WERI-Rb-1 (cell line): ENCODE results near the gene TNIK.

ENCODE experiments used
- DNase-seq: peaks from one replicate; pipeline ENCODE4 v3.0.0-alpha.2; 2020
- H3K27ac ChIP-seq: fragments of 250-450 bp; sonication (Bioruptor Pico); 2 replicates; pipeline ENCODE4 v1.5.1; 2020; ENCODE audit warnings: mild to moderate bottlenecking, moderate library complexity
- H3K27me3 ChIP-seq: fragments of 250-450 bp; sonication (Bioruptor Pico); 2 replicates; pipeline ENCODE4 v1.5.1; 2021; ENCODE audit warnings: mild to moderate bottlenecking, low read depth, moderate library complexity; ENCODE audit not compliant: insufficient read depth, severe bottlenecking
- H3K36me3 ChIP-seq: fragments of 250-450 bp; sonication (Bioruptor Pico); 2 replicates; pipeline ENCODE4 v1.5.1; 2020; ENCODE audit warnings: mild to moderate bottlenecking, moderate library complexity
- H3K4me3 ChIP-seq: 2 replicates; pipeline ENCODE4 v1.5.1; 2011; ENCODE audit warnings: low read depth, mild to moderate bottlenecking, control low read depth, low read length
- H3K9me3 ChIP-seq: fragments of 250-450 bp; sonication (Bioruptor Pico); 2 replicates; pipeline ENCODE4 v1.5.1; 2021; ENCODE audit warnings: mild to moderate bottlenecking, moderate library complexity; ENCODE audit not compliant: severe bottlenecking
- CTCF ChIP-seq: IDR thresholded peaks from 2 replicates; pipeline ENCODE4 v1.5.1; 2011; ENCODE audit warnings: low read depth, mild to moderate bottlenecking, control low read depth, inconsistent platforms, low read length

The TNIK gene

DNA sequence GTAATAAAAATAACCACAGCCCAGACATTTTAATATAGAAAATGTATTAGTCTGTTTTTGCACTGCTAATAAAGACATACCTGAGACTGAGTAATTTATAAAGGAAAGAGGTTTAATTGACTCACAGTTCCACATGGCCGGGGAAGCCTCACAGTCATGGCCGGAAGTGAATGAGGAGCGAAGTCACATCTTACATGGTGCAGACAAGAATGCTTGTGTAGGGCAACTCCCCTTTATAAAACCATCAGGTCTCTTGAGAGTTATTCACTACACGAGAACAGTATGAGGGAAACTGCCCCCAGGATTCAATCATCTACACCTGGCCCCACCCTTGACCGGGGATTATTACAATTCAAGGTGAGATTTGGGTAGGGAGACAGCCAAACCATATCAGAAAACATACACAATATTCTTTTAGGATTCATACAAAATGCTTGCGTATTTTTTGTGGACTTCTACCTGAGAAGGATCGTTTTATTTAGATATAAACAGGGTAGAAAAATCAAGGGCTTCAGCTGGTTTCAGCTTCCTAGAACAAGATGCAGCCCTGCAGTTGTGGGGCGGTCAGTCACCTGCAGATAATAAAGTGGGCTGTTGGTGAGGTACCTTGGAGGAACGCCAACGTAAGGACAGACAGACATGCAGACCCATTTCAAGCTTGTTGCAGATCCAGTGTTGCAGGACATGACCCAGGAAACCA is 101.9 kb downstream of the TNIK start:
- TF ChIP-seq CTCF = no peak
- Histone ChIP-seq H3K9me3 (no peaks in the 10 kb centered on the region), H3K27ac (no peak overlapping the region), H3K4me3 (no peak overlapping the region), H3K36me3 (no peaks in the 10 kb centered on the region), H3K27me3 (no peaks in the 10 kb centered on the region)
- no peak for DNase-seq

DNA sequence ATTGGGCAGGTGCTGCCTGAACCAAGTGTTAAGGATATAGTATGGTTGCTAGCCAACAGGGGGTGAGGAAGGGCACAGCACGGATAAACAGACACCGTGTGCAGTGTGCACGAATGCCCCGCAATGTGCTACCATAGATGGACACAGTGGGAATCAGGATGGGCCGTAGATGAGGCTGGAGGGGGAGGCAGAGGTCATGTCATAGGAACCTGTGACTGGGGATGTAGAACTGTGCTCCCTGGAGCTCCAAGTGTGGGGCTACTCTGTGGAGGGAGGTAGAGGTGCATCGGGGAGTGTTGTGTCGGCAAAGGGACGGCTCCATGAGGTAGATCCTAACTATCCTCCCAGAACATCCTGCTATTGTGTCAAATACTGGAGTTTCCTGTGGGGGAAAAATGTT is 102.5 kb downstream of the TNIK start:
- Histone ChIP-seq H3K4me3 (no peak overlapping the region), H3K27me3 (no peaks in the 10 kb centered on the region), H3K36me3 (no peaks in the 10 kb centered on the region), H3K27ac (no peak overlapping the region), H3K9me3 (no peaks in the 10 kb centered on the region)
- DNase-seq = no peak
- TF ChIP-seq CTCF = no peak

- Histone ChIP-seq H3K27me3 (no peaks in the 10 kb centered on the region), H3K27ac (no peak overlapping the region), H3K4me3 (no peak overlapping the region), H3K9me3 (no peaks in the 10 kb centered on the region), H3K36me3 (no peaks in the 10 kb centered on the region)
- no peak for TF ChIP-seq CTCF
- no peak for DNase-seq
These were observed 104.0 kb downstream of the TNIK start for GRCh38 chr3:171356251-171356650.

DNA sequence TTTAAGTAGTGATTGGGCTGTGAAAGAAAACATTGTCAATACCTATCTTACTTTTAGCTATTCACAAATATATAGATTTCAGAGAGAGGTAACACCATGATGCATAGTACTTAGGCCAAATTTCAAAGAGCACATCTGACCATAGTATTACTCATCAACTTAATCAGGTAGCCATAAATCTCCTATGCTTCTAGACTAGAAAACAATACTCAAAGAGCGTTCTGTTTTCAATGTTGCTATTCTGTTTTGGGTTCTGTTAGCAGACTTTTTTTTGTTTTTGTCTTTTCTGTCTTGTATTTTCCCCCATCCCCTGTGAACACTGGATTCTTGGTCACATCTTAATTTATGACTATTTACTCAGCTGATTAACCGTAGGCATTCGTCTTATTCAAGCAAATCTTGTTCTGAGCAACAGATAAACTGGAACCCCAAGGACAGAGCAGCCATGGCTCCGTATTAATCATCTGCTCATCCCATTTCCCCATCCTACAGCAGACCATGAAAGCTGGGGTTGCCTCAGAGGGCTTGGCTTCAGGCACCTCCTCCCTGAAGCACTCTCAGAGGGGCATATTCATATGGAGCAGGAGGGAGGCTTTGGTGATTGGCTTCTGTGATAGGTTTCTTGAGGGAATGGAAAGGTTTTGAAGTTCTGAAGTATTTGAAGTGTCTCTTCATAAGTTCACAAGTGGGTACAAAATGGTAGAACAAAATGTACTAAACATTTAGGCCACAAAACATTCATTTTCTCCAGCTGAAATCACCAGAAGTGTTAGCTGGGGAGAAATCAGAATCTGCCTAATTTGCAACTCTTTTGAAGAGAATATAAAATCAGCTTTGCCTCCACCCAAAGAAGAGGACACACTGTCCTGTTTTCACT is 105.3 kb downstream of the TNIK start:
- no peaks in the 10 kb centered on the region for H3K9me3 ChIP-seq
- TF ChIP-seq CTCF = no peak
- no peak overlapping the region for H3K4me3 ChIP-seq
- no peak overlapping the region for H3K27ac ChIP-seq
- H3K27me3 ChIP-seq = no peaks in the 10 kb centered on the region
- no peaks in the 10 kb centered on the region for H3K36me3 ChIP-seq
- no peak for DNase-seq

GRCh38 chr3:171354049-171354705 is 106.0 kb downstream of the TNIK start:
- no peak overlapping the region for H3K27ac ChIP-seq
- no peak overlapping the region for H3K4me3 ChIP-seq
- H3K27me3 ChIP-seq = no peaks in the 10 kb centered on the region
- H3K36me3 ChIP-seq = no peaks in the 10 kb centered on the region
- TF ChIP-seq CTCF = no peak
- no peak for DNase-seq
- no peaks in the 10 kb centered on the region for H3K9me3 ChIP-seq
